VCaP (cell line): Measurements from ENCODE around the gene MMEL1.
"Not testable (repeated sequence)": the region's sequence is repeated elsewhere in the genome, so short reads cannot be mapped to it uniquely, and the experiment has no call there.

Experiments
- H3K27ac ChIP-seq: fragments of 450-650 bp; 2 replicates; pipeline ENCODE4 v1.5.1; 2017
- CTCF ChIP-seq: fragments of 450-650 bp; conservative IDR thresholded peaks from 2 replicates; pipeline ENCODE4 v1.5.1; 2017; ENCODE audit warnings: mild to moderate bottlenecking, moderate library complexity

Gene MMEL1

GRCh38 chr1:2631136-2632050, 1.4 kb downstream of the MMEL1 start:
- no peak for TF ChIP-seq CTCF

GRCh38 chr1:2630498-2631135, 2.2 kb downstream of the MMEL1 start:
- no peak for TF ChIP-seq CTCF
- H3K27ac ChIP-seq, result no peak overlapping the region

More at GRCh38 chr1:2631136-2632050, 1.4 kb downstream of the MMEL1 start:
- H3K27ac ChIP-seq, result no peak overlapping the region

- no peak for TF ChIP-seq CTCF
- H3K27ac ChIP-seq, result no peak overlapping the region
Measured at GRCh38 chr1:2629627-2630497, 3.0 kb downstream of the MMEL1 start.

- TF ChIP-seq CTCF, result no peak
- H3K27ac ChIP-seq, result no peak overlapping the region
Measured at GRCh38 chr1:2628933-2629626, 3.7 kb downstream of the MMEL1 start.

- no peak overlapping the region for H3K27ac ChIP-seq
- no peak for TF ChIP-seq CTCF
Measured at GRCh38 chr1:2628191-2628932, 4.5 kb downstream of the MMEL1 start.

- no peak overlapping the region for H3K27ac ChIP-seq
- TF ChIP-seq CTCF, result no peak
Measured at GRCh38 chr1:2627746-2628145, 5.1 kb downstream of the MMEL1 start.

GRCh38 chr1:2625748-2626147, 7.1 kb downstream of the MMEL1 start:
- not testable (repeated sequence) for H3K27ac ChIP-seq
